GM18867 (cell line): ENCODE data around the gene BBLN.
"Not testable (repeated sequence)": the region's sequence is repeated elsewhere in the genome, so short reads cannot be mapped to it uniquely, and the experiment has no call there.

ENCODE experiments used
- ATAC-seq: cut with Tn5 transposase; IDR thresholded peaks from one replicate; pipeline ENCODE4 v1.9.1; 2021; ENCODE audit warnings: mild to moderate bottlenecking, moderate library complexity; ENCODE audit not compliant: unreplicated experiment

BBLN gene

GRCh38 chr9:128159784-128160602 lies at the start of gene BBLN:
TSS of gene BBLN (plus strand) at chr9:128160265. CDS start at chr9:128160408, 143 bp downstream.
- ATAC-seq: peak; percentile 72

- ATAC-seq: not testable (repeated sequence)
These were observed 48.3 kb upstream of the BBLN start for GRCh38 chr9:128111726-128112125.

GRCh38 chr9:128113526-128114325 lies 46.3 kb upstream of the BBLN start:
- no peak for ATAC-seq

- no peak for ATAC-seq
These were observed 45.5 kb upstream of the BBLN start for GRCh38 chr9:128114326-128115186.

GRCh38 chr9:128115187-128116103 lies 44.6 kb upstream of the BBLN start:
- ATAC-seq: peak; percentile 47

GRCh38 chr9:128116104-128117083 lies 43.7 kb upstream of the BBLN start:
- ATAC-seq: no peak

GRCh38 chr9:128117613-128118471 lies 42.2 kb upstream of the BBLN start:
- peak; percentile 45 for ATAC-seq

- no peak for ATAC-seq
These were observed 41.6 kb upstream of the BBLN start for GRCh38 chr9:128118472-128118857.

GRCh38 chr9:128118971-128119665 lies 40.9 kb upstream of the BBLN start:
- ATAC-seq: no peak

- ATAC-seq: no peak
These were observed 39.9 kb upstream of the BBLN start for GRCh38 chr9:128120061-128120740.

GRCh38 chr9:128120741-128121465 lies 39.2 kb upstream of the BBLN start:
- ATAC-seq: no peak

- ATAC-seq: no peak
These were observed 38.6 kb upstream of the BBLN start for GRCh38 chr9:128121466-128121810.

GRCh38 chr9:128121924-128122808 lies 37.9 kb upstream of the BBLN start:
- no peak for ATAC-seq

- ATAC-seq: no peak
These were observed 37.3 kb upstream of the BBLN start for GRCh38 chr9:128122809-128123175.

GRCh38 chr9:128123451-128124080 lies 36.5 kb upstream of the BBLN start:
- no peak for ATAC-seq
